GM19324 (cell line): ENCODE measurements around the gene OR13C8.
"Not testable (repeated sequence)": the region's sequence is repeated elsewhere in the genome, so short reads cannot be mapped to it uniquely, and the experiment has no call there.

Source experiments
- ATAC-seq: cut with Tn5 transposase; IDR thresholded peaks from one replicate; pipeline ENCODE4 v1.9.1; 2021; ENCODE audit warnings: mild to moderate bottlenecking, moderate library complexity; ENCODE audit not compliant: unreplicated experiment, low FRiP score

The OR13C8 gene

GRCh38 chr9:104568868-104569267, at the start of gene OR13C8:
TSS of gene OR13C8 (plus strand) at chr9:104569168. CDS start at chr9:104569168, 0 bp downstream.
- ATAC-seq, result no peak

- ATAC-seq, result not testable (repeated sequence)
Observed at GRCh38 chr9:104520241-104520640, 48.7 kb upstream of the OR13C8 start.

GRCh38 chr9:104527109-104527508, 41.9 kb upstream of the OR13C8 start, which contains the start of gene OR13C4:
TSS of gene OR13C4 (minus strand) at chr9:104527209. CDS start at chr9:104527209, 0 bp downstream.
- ATAC-seq, result no peak

- ATAC-seq, result no peak
Observed at GRCh38 chr9:104536756-104537155, 32.2 kb upstream of the OR13C8 start, which contains the start of gene OR13C3. TSS of gene OR13C3 (minus strand) at chr9:104536856. CDS start at chr9:104536723, 133 bp downstream.

GRCh38 chr9:104539275-104539674, 29.7 kb upstream of the OR13C8 start:
- ATAC-seq, result no peak

GRCh38 chr9:104544644-104545043, 24.3 kb upstream of the OR13C8 start:
- no peak for ATAC-seq

- no peak for ATAC-seq
Observed at GRCh38 chr9:104553261-104553660, 15.7 kb upstream of the OR13C8 start.

GRCh38 chr9:104555521-104555920, 13.4 kb upstream of the OR13C8 start:
- ATAC-seq, result no peak

- ATAC-seq, result peak; percentile 58
Observed at GRCh38 chr9:104556830-104557634, 11.9 kb upstream of the OR13C8 start.

- no peak for ATAC-seq
Observed at GRCh38 chr9:104564358-104564757, 4.6 kb upstream of the OR13C8 start.

- no peak for ATAC-seq
Observed at GRCh38 chr9:104572612-104573011, 3.6 kb downstream of the OR13C8 start.

- ATAC-seq, result no peak
Observed at GRCh38 chr9:104575456-104575855, 6.5 kb downstream of the OR13C8 start.

- no peak for ATAC-seq
Observed at GRCh38 chr9:104577263-104577662, 8.3 kb downstream of the OR13C8 start.

GRCh38 chr9:104580562-104580961, 11.6 kb downstream of the OR13C8 start:
- ATAC-seq, result no peak

GRCh38 chr9:104586496-104587180, 17.7 kb downstream of the OR13C8 start:
- ATAC-seq, result no peak

- no peak for ATAC-seq
Observed at GRCh38 chr9:104589626-104590025, 20.7 kb downstream of the OR13C8 start.

GRCh38 chr9:104598749-104599148, 29.8 kb downstream of the OR13C8 start:
- not testable (repeated sequence) for ATAC-seq

GRCh38 chr9:104599313-104599712, 30.3 kb downstream of the OR13C8 start, which contains the start of gene OR13C5:
TSS of gene OR13C5 (minus strand) at chr9:104599413. CDS start at chr9:104599413, 0 bp downstream.
- not testable (repeated sequence) for ATAC-seq

GRCh38 chr9:104604801-104605200, 35.8 kb downstream of the OR13C8 start:
- ATAC-seq, result peak; percentile 51

GRCh38 chr9:104605527-104605926, 36.6 kb downstream of the OR13C8 start, which contains the start of gene OR13C2:
TSS of gene OR13C2 (minus strand) at chr9:104605627. CDS start at chr9:104605627, 0 bp downstream.
- not testable (repeated sequence) for ATAC-seq

- ATAC-seq, result no peak
Observed at GRCh38 chr9:104606152-104606551, 37.2 kb downstream of the OR13C8 start.
